Peyer's patch (tissue), 4 donors: ENCODE measurements around the gene BMAL2. TPM values are rescaled to one million over a fixed set of nuclear protein-coding genes. Genes with fewer than 3 reads are reported as not detected.

ENCODE experiments used
- DNase-seq, 3 donors: peaks; one replicate each; pipeline ENCODE4 v3.0.0-alpha.2; 2017 to 2019
- H3K27ac ChIP-seq, 4 donors: fragments of 200-600 bp; sonication (generic); one replicate each; pipeline ENCODE4 v1.5.1; 2016 to 2019
- H3K27me3 ChIP-seq, 2 donors: fragments of 200-600 bp; sonication (generic); one replicate each; pipeline ENCODE4 v1.5.1; 2019
- H3K36me3 ChIP-seq, 3 donors: fragments of 200-600 bp; sonication (generic); one replicate each; pipeline ENCODE4 v1.5.1; 2016 to 2019
- H3K4me1 ChIP-seq, 4 donors: fragments of 200-600 bp; sonication (generic); one replicate each; pipeline ENCODE4 v1.5.1; 2016 to 2019
- H3K4me3 ChIP-seq, 4 donors: fragments of 200-600 bp; sonication (generic); 1 replicate in 3 of 4; 2 replicates in 1 of 4; pipeline ENCODE4 v1.5.1; 2016 to 2019; ENCODE audit warnings: mild to moderate bottlenecking in 1 of 4
- H3K9me3 ChIP-seq, 4 donors: fragments of 200-600 bp; sonication (generic); one replicate each; pipeline ENCODE4 v1.5.1; 2016 to 2019; ENCODE audit warnings: mild to moderate bottlenecking in 1 of 4
- POLR2A ChIP-seq, 2 donors: fragments of 450-650 bp; IDR thresholded peaks; one replicate each; pipeline ENCODE4 v1.5.1; 2017; ENCODE audit warnings: antibody characterized with exemption in 2 of 2, mild to moderate bottlenecking in 2 of 2, moderate library complexity in 2 of 2
- total RNA-seq, 4 donors: library from RNA; depleted of rRNA; stranded (reverse); fragments of >200 nt; gene quantifications; one replicate each; pipeline ENCODE4 v1.1.0, GENCODE V29; 2016
- TF ChIP-seq, protein P1 (sequence below), 6 experiments: fragments of 450-650 bp in 4 of 6; fragments of 200-600 bp in 2 of 6; sonication (generic) in 1 of 6; IDR thresholded peaks; one replicate each; pipeline ENCODE4 v1.5.1; 2017 to 2019; ENCODE audit warnings: antibody characterized with exemption in 6 of 6, mild to moderate bottlenecking in 3 of 6, moderate library complexity in 1 of 6

Gene BMAL2, protein sequence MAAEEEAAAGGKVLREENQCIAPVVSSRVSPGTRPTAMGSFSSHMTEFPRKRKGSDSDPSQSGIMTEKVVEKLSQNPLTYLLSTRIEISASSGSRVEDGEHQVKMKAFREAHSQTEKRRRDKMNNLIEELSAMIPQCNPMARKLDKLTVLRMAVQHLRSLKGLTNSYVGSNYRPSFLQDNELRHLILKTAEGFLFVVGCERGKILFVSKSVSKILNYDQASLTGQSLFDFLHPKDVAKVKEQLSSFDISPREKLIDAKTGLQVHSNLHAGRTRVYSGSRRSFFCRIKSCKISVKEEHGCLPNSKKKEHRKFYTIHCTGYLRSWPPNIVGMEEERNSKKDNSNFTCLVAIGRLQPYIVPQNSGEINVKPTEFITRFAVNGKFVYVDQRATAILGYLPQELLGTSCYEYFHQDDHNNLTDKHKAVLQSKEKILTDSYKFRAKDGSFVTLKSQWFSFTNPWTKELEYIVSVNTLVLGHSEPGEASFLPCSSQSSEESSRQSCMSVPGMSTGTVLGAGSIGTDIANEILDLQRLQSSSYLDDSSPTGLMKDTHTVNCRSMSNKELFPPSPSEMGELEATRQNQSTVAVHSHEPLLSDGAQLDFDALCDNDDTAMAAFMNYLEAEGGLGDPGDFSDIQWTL
- 10 to 100 TPM in 1 of 4 donors, 1 to 10 TPM in 3; 3.5 to 14.0 (median 4.6) TPM for total RNA-seq

DNA sequence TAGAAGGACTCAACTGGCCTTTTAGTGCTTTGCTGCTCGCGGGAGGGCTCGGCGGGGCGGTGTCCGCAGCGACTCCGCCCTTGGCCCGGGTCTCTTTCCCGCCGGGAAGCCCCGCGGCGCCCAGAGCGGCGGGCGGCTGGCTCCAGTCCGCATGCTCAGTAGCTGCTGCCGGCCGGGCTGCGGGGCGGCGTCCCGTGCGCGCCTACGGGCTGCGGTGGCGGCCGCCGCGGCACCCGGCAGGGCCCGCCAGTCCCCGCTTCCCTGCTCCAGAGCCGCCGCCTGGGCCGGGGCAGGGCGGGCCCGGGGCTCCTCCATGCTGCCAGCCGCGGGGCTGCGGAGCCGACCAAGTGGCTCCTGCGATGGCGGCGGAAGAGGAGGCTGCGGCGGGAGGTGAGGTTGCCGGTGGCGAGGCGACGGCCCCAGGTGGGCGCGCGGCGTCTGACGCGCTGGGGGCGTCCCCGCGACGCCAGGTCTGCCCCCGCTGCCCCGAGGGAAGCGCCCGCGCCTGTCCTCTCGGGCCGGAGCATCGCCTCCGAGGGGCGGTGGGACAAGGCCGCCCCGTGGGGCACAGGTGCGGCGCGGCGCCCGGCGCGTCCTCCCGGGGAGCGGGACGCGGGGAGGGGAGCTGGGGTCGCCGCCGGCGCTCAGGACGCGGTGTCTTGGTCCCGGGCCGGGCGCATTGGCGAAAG lies at the start of gene BMAL2:
BMAL2 (plus strand) TSS at position 123 of the 689 bp plus-strand sequence; CDS start at position 360, 237 bp downstream.
- TF ChIP-seq, protein P1, sequence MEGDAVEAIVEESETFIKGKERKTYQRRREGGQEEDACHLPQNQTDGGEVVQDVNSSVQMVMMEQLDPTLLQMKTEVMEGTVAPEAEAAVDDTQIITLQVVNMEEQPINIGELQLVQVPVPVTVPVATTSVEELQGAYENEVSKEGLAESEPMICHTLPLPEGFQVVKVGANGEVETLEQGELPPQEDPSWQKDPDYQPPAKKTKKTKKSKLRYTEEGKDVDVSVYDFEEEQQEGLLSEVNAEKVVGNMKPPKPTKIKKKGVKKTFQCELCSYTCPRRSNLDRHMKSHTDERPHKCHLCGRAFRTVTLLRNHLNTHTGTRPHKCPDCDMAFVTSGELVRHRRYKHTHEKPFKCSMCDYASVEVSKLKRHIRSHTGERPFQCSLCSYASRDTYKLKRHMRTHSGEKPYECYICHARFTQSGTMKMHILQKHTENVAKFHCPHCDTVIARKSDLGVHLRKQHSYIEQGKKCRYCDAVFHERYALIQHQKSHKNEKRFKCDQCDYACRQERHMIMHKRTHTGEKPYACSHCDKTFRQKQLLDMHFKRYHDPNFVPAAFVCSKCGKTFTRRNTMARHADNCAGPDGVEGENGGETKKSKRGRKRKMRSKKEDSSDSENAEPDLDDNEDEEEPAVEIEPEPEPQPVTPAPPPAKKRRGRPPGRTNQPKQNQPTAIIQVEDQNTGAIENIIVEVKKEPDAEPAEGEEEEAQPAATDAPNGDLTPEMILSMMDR (IDR thresholded peaks at IDR 0.05) = no peak
- TF ChIP-seq POLR2A (IDR thresholded peaks at IDR 0.05) = no peak
- no peaks in the 10 kb centered on the region for H3K9me3 ChIP-seq
- no peaks in the 10 kb centered on the region for H3K27me3 ChIP-seq
- peaks cover 0 to 5% (median 0%) of the 10 kb centered on the region in 4 donors for H3K4me1 ChIP-seq
- H3K27ac ChIP-seq = peak within 1 kb of the TSS in 3 of 4 donors; percentile 12 to 42 (median 40)
- peak in 2 of 3 donors; percentile 48 to 62 for DNase-seq
- peak within 1 kb of the TSS; percentile 47 to 89 (median 79) for H3K4me3 ChIP-seq
- H3K36me3 ChIP-seq = no peaks in the 10 kb centered on the region

DNA sequence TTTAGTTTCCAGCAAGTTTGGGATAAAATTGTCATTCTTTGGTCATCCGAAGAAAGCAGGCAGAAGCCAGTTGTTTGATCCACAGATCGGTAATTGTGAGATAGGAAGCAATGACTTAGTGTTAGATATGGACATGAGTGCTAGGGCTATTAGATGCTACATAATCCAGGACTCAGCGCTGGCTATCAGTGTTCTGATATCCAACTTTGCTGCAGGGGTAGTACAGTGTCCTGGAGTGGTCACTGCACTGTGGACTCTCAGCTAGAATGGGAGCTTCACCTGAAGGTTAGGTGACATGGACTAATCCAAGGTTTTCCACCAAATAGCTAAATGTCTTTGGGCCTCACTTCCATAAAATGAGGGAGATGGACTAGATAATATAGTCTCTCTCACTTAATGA lies 48.6 kb upstream of the BMAL2 start:
- no peak overlapping the region for H3K4me3 ChIP-seq
- no peaks in the 10 kb centered on the region for H3K36me3 ChIP-seq
- H3K27me3 ChIP-seq = no peaks in the 10 kb centered on the region
- no peak for DNase-seq
- H3K4me1 ChIP-seq = peaks cover 0 to 36% (median 0%) of the 10 kb centered on the region in 4 donors
- H3K9me3 ChIP-seq = no peaks in the 10 kb centered on the region
- TF ChIP-seq POLR2A (IDR thresholded peaks at IDR 0.05) = no peak
- TF ChIP-seq, protein P1 (IDR thresholded peaks at IDR 0.05) = no peak
- no peak overlapping the region for H3K27ac ChIP-seq

DNA sequence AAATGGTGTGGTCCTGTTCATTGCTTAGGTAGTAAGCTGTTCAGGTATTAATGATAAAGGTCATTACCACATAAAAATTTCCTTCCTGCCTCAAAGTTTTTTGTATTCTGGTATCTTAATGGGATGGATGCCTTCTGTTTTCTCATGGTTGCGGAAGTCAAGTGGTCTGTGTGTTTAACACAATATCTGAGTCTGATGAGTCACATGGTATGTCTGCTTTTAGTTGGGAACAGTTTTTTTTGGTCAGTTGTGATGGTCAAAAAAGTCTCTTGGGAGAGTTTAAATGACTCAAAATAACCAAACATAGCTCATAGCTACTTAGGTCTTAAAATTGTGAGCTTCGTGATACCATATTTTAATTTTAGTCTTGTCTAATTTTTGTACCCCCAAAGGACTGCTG lies 47.9 kb upstream of the BMAL2 start:
- peaks cover 0 to 35% (median 0%) of the 10 kb centered on the region in 4 donors for H3K4me1 ChIP-seq
- H3K27me3 ChIP-seq = no peaks in the 10 kb centered on the region
- H3K36me3 ChIP-seq = no peaks in the 10 kb centered on the region
- peak overlapping the region in 1 of 4 donors; percentile 3 for H3K27ac ChIP-seq
- H3K4me3 ChIP-seq = no peak overlapping the region
- TF ChIP-seq POLR2A (IDR thresholded peaks at IDR 0.05) = no peak
- TF ChIP-seq, protein P1 (IDR thresholded peaks at IDR 0.05) = no peak
- no peak for DNase-seq
- no peaks in the 10 kb centered on the region for H3K9me3 ChIP-seq

DNA sequence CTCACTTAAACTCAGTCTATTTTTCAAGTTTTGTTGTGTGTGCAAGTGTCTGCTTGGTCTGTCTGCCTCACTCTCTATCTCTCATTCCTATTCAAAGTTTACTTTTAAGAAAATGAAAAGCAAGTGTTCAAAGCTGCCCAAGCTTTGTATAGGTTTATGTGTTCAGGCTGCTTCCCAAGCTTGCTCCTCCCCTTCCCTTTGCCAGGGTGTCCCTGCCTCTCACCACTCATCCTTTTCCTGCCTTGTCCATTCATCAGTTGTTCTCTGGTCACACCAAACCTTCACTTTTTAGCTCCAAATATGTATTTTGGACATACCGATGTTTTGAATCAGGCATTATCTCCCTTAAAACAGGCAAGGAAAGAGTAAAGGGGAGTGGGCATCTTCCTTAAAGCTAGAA lies 47.2 kb upstream of the BMAL2 start:
- H3K36me3 ChIP-seq = no peaks in the 10 kb centered on the region
- H3K4me1 ChIP-seq = peaks cover 0 to 35% (median 0%) of the 10 kb centered on the region in 4 donors
- no peaks in the 10 kb centered on the region for H3K27me3 ChIP-seq
- DNase-seq = no peak
- no peak overlapping the region for H3K4me3 ChIP-seq
- TF ChIP-seq POLR2A (IDR thresholded peaks at IDR 0.05) = no peak
- TF ChIP-seq, protein P1 (IDR thresholded peaks at IDR 0.05) = no peak
- peak overlapping the region in 2 of 4 donors; percentile 3 to 9 for H3K27ac ChIP-seq
- no peaks in the 10 kb centered on the region for H3K9me3 ChIP-seq

DNA sequence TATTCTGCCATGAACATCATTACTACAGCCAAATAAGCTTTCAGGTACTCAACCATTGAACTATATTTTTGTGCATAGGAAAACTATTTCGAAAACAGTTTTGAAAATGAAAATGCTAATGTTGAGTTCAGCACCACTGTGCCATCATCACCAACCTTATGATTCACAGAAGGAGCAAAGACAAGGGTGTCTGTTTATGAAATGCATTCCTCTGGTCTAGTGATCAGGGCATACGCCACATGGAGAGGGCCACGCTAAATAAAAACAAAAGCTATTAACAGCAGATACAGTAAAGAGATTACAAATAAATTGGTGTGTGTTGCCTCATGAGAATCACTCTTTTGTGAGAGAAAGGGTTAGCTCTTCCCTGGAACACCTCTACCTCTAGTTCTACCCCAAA lies 43.2 kb upstream of the BMAL2 start:
- no peak overlapping the region for H3K4me3 ChIP-seq
- H3K4me1 ChIP-seq = peaks cover 0 to 43% (median 0%) of the 10 kb centered on the region in 4 donors
- H3K27me3 ChIP-seq = no peaks in the 10 kb centered on the region
- no peak for DNase-seq
- no peak overlapping the region for H3K27ac ChIP-seq
- H3K36me3 ChIP-seq = no peaks in the 10 kb centered on the region
- no peaks in the 10 kb centered on the region for H3K9me3 ChIP-seq
- no peak for TF ChIP-seq POLR2A (IDR thresholded peaks at IDR 0.05)
- TF ChIP-seq, protein P1 (IDR thresholded peaks at IDR 0.05) = no peak
